Measurements from ENCODE around the gene HAND2.

DNA sequence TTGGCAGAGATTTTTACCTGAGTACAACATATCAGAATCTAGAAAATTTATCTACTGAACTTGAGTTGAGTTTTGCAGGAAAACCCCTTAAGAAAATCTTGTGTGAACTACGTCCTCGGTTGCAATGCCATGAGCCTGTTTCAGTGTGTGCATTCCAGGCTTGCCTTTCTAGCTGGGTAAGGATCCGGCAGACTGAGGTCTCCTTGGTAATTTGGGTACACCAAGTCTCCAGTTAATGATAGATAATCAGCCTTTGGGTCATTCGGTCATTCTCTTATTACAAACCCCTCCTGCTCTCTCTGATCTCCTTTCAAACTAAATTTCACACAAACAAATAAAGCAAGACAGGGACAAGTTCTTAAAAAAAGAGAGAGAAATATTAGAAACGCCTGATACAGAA lies 5.9 kb upstream of the HAND2 start:
- TF ChIP-seq, protein P1, sequence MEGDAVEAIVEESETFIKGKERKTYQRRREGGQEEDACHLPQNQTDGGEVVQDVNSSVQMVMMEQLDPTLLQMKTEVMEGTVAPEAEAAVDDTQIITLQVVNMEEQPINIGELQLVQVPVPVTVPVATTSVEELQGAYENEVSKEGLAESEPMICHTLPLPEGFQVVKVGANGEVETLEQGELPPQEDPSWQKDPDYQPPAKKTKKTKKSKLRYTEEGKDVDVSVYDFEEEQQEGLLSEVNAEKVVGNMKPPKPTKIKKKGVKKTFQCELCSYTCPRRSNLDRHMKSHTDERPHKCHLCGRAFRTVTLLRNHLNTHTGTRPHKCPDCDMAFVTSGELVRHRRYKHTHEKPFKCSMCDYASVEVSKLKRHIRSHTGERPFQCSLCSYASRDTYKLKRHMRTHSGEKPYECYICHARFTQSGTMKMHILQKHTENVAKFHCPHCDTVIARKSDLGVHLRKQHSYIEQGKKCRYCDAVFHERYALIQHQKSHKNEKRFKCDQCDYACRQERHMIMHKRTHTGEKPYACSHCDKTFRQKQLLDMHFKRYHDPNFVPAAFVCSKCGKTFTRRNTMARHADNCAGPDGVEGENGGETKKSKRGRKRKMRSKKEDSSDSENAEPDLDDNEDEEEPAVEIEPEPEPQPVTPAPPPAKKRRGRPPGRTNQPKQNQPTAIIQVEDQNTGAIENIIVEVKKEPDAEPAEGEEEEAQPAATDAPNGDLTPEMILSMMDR (conservative IDR thresholded peaks at IDR 0.05; ENCODE audit: low read length) = no peak
- no peak for TF ChIP-seq EZH2phosphoT487 (IDR thresholded peaks at IDR 0.05; ENCODE audit: borderline replicate concordance)

Measured in Loucy (cell line).